IPS-NIHi7 (cell line): ENCODE results near the gene DDC.

ENCODE experiments used
- DNase-seq: peaks from one replicate; pipeline ENCODE4 v3.0.0; 2012; ENCODE audit warnings: mixed read lengths; ENCODE audit errors: extremely low spot score

Gene DDC

DNA sequence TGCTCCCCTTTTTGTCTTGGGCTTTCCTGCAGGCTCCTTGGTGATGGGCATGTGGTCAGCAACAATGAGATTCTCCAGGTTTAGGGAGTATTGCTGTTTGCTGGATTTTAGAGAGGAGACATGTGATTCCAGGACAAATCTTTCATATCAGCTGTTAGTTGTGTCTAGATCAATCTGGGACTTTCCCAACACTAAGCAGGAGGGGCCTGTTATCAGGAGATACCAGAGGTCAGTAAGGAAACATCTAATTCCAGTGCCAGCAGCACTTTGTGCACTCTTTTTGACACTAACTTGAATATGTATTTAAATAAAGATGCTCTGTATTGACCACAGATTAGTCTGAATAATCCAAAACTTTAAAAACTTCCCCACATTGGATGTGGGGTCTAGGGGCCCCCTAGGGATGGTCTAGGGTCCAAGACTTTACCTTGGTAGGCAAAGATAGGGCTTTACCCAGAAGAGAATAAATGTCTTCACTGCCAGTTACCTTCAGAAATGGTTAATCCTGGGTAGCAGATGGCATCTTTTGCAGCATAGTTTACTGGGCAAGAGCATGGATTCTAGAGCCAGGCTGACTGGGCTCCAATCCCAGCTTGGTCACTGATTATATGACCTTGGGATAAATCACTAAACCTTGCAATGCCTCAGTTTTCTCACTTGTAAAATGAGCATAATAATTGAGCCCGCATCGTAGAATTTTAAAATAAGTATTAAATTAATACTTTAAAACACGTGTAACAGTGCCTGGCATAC is 108.7 kb downstream of the DDC start:
- no peak for DNase-seq

GRCh38 chr7:50455658-50456057 is 109.5 kb downstream of the DDC start:
- no peak for DNase-seq

GRCh38 chr7:50454968-50455367 is 110.2 kb downstream of the DDC start:
- DNase-seq, result no peak

GRCh38 chr7:50450590-50451032 is 114.6 kb downstream of the DDC start:
- no peak for DNase-seq

- DNase-seq, result peak; percentile 77
Observed at GRCh38 chr7:50449881-50450589, 115.2 kb downstream of the DDC start, which contains the start of gene FIGNL1. Gene FIGNL1, minus strand, starts transcription at chr7:50450350. Its CDS starts 3,063 bp downstream, at chr7:50447287.

DNA sequence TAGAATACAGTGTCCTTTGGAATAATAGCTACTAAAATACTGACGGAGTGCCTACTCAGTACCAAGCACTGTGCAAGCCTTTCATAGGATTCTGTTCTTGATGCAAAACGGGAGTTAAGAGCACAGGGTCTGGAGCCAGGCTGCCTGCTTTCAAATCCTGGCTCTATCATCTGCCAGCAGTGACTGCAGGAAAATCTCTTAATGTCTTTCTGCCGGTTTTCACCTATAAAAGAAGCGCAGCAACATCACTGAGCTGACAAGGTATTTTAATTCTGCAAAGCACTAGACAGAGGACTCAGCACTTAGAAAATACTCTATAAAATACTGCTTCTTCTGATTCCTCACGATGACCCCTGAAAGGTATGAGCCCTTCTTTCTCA is 115.7 kb downstream of the DDC start:
- no peak for DNase-seq

DNA sequence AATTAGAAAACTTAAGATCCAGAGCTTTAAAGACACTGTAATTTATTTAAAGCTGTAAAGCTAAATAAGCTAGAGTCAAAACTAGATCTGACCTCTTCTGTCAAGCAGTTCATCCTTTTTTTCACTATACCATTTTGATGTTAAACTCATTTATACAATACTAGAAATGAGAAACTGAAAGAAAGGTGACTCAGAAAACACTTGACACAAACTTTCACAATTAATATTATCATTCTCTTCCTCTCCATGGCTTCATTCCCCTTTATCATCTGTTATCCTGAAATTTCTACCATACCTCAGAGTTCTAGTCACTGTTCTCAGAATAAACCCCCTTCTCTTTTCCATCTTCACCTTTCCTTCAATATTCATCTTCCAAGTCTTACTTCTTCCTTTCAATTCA is 116.4 kb downstream of the DDC start:
- DNase-seq, result no peak

GRCh38 chr7:50446542-50446960 is 118.7 kb downstream of the DDC start:
- DNase-seq, result no peak

DNA sequence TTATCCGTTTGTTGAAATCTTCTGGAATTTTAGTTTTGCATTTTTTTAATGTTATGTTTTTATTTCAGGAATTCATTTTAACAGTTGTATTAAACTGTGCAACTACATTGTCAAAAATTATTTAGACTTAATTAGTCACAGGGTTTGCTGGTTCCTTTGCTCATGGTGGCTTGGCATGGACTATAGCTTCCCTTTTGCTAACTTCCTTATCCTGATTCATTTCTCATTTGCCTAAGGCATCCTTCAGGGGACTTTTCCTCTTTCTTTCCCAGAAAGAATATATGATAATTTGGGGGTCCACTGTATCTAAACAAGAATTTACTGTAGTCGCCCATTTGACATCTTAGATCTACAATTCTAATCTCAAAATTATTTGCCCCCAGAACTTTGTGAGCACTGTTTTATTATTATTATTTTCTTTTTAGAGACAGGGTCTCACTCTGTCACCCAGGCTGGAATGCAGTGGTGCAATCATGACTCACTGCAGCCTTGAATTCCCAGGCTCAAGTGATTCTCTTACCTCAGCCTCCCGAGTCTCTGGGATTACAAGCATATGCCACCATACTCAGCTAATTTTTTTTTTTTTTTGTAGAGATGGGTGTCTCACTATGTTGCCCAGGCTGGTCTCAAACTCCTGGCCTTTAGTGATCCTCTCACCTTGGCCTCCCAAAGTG is 128.9 kb downstream of the DDC start:
- no peak for DNase-seq

DNA sequence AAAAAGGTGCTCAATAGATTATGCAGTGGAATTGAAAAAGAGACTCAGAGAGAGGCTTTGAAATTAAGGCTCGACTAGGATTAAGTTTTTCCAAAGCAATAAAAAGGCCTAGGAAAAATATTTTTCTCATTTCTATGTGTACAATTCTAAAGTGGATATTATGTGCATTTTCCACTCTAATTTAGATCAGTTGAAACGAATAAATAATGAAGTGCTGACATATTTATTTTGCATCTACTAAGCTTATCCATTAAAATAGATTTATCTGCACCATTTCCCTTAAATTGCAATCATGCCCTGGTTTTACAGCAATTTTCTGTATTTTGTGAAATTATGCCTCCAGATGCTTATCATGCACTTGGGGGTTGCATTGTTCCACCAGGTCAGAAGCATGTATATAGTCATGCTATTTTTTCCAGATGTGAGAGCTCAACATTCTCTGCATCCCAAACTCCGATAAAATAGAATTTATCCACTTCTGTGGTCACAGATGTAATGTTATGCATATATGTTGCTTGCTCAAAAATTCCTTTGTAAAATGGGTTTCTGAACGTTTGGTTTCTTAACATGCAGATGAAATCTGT is 133.4 kb downstream of the DDC start:
- DNase-seq, result no peak

DNA sequence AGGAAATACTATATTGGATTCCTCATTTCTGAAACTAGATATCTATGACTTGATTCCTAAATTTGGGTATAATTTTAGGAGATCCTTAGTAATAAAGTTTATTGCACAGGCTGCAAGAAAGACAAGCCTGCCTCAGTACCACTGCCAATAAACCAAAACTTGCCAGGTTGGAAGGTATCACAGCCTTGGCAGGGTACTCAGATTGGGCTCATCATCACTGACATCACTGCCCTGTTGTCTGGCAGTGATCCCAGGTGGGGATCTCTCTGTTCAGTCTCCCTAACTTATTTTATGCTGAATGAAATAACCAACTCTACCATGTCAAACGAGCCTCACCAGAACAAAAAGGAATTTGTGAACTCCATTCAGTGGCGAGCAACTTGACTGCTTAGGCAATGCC is 133.9 kb downstream of the DDC start:
- DNase-seq, result no peak

GRCh38 chr7:50428911-50429310 is 136.3 kb downstream of the DDC start:
- no peak for DNase-seq

GRCh38 chr7:50427518-50427917 is 137.7 kb downstream of the DDC start:
- DNase-seq, result no peak

DNA sequence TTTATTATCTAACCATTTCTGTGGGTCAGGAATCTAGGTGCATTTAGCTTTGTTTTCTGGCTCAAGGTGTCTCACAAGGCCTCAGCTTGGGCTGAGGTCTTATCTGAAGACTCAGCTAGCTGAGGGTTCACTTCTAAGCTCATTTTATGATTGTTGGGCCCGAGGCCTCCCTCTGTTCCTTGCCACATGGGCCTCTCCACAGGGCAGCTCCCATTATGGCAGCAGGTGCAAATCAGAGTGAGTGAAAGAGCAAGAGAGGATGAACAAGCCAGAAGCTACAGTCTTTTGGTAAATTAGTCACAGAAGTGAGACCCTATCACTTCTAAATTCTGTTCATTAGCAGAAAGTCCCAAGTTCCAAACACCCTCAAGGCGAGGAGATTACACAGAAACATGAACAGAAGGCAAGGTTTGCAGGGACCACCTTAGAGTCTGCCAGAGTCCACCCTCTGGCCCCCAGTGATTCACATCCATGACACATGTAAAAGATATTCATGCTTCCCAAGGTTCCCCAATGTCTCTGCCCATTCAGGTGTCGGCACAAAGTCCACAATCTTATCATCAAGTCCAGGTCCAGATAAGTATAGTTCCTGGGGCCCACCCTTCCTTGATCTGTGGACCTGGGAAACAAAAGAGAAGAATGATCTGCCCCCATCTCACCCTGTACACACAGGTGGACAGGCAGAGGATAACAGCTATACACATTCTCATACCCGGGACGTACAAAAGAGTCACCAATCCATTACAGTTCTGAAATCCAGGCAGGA is 138.7 kb downstream of the DDC start:
- DNase-seq, result no peak

DNA sequence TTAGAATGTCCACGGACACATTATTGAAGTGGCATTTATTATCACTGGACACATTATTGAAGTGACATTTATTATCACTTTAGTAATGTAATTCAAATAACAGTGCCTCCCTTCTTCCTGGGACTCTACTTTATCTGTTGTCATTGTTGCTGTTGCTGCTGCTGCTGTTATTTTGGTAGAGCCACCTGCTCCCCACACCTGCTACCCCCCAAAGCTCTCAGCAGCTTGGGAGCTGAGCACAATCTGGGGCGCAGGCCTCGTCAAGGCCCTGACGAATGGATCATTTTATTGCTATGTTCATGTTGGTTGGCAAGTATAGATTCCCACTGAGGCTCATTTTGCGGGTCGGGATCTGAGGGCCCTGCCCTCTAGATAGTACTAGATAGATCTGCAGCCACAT is 139.9 kb downstream of the DDC start:
- no peak for DNase-seq

GRCh38 chr7:50423860-50424259 is 141.3 kb downstream of the DDC start:
- DNase-seq, result no peak

- DNase-seq, result no peak
Observed at GRCh38 chr7:50422858-50423257, 142.3 kb downstream of the DDC start.

- no peak for DNase-seq
Observed at GRCh38 chr7:50421043-50421442, 144.2 kb downstream of the DDC start.

DNA sequence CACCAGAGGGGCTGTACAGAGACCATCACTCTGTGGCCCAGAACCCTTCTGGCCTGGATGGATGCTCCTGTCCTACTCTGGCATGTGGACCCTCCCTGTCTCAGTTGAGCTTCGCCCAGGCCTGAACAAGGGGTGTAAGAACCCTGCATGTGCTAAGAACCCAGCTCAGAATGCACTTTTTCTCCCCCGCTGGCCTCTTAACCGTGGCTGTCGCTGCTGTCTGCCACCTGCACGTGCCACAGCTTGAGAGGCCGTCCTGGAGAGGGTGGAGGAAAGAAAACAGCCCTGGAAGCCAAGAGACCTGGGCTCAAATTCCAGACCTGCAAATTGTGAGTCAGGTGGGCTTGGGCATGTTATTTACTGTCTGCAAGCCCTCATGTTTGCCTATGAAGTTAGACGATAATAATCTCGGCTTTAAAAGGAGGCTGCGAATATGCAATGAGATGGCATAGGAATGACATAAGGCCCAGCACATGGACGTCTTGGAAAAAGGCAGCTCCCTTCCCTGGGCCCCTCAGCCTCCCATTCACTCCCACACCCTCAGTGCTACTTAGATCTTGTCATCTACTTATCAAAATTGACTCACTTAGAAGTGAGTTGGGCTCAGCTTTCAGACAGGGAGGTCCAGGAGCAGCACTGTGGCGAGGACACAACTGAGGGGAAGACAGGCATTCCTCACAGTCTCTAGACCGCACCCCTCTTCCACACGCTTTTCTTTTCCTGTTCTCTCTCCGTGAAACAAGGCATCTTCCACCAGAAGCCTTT is 146.5 kb downstream of the DDC start:
- no peak for DNase-seq

GRCh38 chr7:50418086-50418515 is 147.1 kb downstream of the DDC start:
- peak; percentile 90 for DNase-seq
